ENCODE measurements around the gene MEGF6.

DNA sequence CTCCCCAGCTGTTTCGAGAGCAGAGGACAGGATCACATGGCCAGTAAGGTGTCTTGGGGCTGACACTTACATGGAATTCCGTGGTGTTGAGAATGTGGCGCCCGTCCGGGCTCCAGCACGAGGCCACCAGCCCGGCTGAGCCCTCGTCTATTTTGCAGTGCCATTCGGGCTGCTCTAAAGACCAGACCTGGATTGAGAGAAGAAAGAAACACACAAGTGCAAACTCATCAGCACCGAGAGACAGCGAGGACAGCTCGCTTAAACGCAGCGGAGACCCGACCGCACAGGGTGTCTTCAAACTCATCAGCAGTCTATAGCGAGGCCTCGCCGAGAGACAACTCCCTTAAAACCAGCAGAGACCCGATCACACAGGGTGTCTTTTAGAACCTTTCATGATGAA is 35.3 kb upstream of the MEGF6 start:
- no peak for TF ChIP-seq POLR2A (IDR thresholded peaks at IDR 0.05)
- TF ChIP-seq, protein P1, sequence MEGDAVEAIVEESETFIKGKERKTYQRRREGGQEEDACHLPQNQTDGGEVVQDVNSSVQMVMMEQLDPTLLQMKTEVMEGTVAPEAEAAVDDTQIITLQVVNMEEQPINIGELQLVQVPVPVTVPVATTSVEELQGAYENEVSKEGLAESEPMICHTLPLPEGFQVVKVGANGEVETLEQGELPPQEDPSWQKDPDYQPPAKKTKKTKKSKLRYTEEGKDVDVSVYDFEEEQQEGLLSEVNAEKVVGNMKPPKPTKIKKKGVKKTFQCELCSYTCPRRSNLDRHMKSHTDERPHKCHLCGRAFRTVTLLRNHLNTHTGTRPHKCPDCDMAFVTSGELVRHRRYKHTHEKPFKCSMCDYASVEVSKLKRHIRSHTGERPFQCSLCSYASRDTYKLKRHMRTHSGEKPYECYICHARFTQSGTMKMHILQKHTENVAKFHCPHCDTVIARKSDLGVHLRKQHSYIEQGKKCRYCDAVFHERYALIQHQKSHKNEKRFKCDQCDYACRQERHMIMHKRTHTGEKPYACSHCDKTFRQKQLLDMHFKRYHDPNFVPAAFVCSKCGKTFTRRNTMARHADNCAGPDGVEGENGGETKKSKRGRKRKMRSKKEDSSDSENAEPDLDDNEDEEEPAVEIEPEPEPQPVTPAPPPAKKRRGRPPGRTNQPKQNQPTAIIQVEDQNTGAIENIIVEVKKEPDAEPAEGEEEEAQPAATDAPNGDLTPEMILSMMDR (IDR thresholded peaks at IDR 0.05) = no peak
- no peak for TF ChIP-seq POLR2AphosphoS5 (IDR thresholded peaks at IDR 0.05)

Measured in suprapubic skin (tissue), 4 donors.